HG02798 (cell line): ENCODE data around the gene SSX4.
"Not testable (repeated sequence)": the region's sequence is repeated elsewhere in the genome, so short reads cannot be mapped to it uniquely, and the experiment has no call there.

Experiments used
- ATAC-seq: cut with Tn5 transposase; IDR thresholded peaks from one replicate; pipeline ENCODE4 v1.9.1; 2021; ENCODE audit warnings: mild to moderate bottlenecking; ENCODE audit not compliant: unreplicated experiment, poor library complexity

SSX4 gene, protein sequence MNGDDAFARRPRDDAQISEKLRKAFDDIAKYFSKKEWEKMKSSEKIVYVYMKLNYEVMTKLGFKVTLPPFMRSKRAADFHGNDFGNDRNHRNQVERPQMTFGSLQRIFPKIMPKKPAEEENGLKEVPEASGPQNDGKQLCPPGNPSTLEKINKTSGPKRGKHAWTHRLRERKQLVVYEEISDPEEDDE

DNA sequence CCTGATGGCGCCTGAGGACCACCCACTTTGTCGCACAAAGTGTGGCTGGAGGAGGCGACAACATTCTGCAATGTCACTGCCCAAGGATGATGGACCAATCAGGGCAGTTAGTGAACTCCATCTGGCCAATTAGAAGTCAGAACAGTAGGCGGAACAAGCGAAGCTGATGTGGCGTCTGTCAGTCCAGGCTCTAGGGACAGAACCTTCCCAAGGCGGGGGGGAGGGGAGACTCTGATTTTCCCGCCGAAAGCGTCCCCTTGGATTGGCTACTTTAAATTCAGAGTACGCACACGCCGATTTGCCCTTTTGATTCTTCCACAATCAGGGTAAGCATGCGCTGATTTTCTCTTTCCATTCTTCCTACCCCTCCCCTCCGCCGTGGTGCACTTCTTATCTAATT, at the start of gene SSX4:
Gene SSX4 (plus strand): TSS at position 301 of the 400 bp plus-strand sequence. CDS start 515 bp downstream, outside the sequence.
- ATAC-seq = not testable (repeated sequence)

DNA sequence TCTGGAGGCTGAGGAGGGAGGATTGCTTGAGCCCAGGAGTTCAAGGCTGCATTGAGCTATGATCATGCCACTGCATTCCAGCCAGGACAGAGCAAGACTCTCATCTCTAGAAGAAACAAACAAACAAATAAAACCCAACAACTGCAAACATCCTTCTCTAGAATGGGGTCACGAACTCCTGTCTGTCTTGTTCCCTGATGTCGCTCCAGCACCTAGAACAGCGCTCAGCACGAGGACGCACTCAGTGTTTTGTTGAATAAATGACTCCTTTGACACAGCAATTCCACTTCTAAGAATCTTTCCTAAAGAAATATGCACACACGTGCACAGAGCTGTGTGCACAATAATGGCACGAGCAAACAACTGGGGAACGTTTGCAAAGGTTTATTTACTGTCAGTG, 37.3 kb upstream of the SSX4 start:
- not testable (repeated sequence) for ATAC-seq

DNA sequence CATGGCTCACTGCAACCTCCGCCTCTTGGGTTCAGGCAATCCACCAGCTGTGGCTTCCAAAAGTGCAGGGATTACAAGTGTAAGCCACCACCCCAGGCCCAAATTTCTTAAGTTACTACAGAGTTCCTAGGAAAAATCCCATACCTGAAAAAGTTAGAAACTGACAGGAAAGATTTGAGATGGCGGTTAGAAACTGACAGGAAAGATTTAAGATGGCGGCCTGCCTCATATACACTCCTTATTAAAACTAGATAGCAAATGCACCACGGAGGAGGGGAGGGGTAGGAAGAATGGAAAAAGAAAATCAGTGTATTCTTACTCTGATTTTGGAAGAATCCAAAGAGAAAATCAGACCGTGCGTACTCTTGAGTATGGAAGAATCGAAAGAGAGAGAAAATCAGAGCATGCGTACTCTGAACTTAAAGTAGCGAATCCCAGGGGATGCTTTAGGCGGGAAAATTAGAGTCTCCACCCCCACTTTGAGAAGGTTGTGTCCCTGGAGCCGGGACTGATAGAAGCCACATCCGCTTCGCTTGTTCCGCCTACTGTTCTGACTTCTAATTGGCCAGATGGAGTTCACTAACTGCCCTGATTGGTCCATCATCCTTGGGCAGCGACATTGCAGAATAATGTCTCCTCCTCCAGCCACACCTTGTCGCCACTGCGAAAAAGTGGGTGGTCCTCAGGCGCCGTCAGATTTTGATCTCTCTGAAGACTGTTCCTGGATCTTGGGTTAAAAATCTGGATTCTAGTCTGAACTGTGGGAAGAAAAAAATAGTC, 26.8 kb upstream of the SSX4 start, which contains the start of gene SSX3:
Gene SSX3 (minus strand): TSS at position 389 of the 780 bp plus-strand sequence. CDS start 1,454 bp downstream, outside the sequence.
- ATAC-seq = not testable (repeated sequence)

DNA sequence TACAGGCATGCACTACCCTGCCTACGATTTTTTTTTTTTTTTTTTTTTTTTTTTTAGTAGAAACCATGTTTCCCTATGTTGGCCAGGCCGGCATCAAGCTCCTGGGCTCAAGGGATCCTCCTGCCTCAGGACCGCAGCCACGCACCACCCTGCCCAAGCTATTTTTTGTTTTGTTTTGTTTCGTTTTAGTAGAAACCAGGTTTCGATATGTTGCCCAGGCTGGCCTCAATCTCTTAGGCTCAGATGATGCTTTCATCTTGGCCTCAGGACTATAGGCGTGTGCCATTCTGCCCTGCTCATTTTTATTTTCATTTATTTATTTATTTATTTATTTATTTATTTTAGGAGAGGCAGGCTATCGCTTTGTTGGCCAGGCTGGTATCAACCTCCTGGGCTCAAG, 25.7 kb upstream of the SSX4 start:
- ATAC-seq = no peak

DNA sequence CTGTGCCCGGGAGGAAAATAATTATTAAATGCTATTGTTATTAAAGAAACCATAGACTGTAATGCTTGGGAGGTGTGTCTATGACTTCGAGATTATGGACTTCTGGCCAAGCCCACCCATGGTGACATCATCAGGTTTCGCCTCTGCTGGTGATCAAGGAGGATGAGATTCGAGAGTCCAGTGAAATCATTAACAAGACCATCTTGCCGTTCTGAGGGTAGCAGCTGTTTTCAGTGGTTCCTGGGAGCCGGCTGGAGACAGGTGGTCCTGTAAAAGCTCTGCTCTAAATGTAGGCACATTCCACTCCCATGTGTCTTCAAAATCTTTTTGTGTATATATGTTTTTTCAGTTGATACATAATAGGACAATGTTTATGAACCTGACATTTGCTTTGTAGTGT, 24.1 kb upstream of the SSX4 start:
- ATAC-seq = not testable (repeated sequence)

DNA sequence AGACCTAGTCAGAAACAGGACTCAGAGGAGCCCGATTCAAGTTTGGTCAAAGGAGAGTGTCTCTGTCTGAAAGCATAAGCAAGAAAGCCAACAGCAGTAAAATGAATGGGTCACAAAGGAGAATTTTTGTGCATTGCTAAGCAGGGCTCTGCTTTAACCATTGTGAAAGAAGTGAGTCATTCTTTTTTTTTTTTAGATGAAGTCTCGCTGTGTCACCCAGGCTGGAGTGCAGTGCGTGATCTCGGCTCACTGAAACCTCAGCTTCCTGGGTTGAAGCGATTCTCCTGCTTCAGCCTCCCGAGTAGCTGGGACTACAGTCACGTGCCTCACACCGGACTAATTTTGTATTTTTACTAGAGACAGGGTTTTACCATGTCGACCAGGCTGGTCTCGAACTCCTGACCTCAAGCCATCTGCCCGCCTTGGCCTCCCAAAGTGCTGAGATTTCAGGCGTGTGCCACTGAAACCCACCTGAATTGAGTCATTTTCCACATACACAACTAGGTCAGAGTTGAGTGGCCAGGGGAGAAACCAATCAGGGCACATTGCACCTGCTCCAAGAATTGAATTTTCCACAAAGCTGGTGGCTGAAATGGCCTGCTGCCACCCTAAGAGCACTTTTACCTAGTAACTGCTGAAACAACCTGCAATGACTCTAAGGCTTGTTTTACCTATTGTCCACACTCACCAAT, 15.5 kb upstream of the SSX4 start:
- ATAC-seq = not testable (repeated sequence)

DNA sequence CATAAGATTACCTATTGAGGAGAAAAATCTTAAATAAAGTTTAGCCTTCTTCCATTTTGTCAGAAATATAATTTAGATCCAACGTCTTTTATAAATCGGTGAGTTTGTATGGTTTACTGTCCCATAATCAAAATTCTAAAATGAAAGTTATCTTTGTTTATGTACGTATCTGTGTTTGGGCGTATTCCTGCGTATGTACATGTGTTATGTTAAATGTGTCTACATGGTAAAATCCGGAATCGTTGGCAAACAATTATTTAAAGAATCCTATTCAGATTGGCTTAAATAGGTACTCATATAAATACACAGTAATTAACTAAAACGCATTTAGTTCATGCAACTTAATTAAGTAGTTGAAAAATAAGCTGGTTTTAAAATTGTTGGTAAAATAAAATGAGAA, 12.9 kb upstream of the SSX4 start:
- not testable (repeated sequence) for ATAC-seq

DNA sequence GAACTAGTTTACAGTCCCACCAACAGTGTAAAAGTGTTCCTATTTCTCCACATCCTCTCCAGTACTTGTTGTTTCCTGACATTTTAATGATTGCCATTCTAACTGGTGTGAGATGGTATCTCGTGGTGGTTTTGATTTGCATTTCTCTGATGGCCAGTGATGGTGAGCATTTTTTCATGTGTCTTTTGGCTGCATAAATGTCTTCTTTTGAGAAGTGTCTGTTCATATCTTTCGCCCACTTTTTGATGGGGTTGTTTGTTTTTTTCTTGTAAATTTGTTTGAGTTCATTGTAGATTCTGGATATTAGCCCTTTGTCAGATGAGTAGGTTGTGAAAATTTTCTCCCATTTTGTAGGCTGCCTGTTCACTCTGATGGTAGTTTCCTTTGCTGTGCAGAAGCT, 13.6 kb downstream of the SSX4 start:
- ATAC-seq = not testable (repeated sequence)

DNA sequence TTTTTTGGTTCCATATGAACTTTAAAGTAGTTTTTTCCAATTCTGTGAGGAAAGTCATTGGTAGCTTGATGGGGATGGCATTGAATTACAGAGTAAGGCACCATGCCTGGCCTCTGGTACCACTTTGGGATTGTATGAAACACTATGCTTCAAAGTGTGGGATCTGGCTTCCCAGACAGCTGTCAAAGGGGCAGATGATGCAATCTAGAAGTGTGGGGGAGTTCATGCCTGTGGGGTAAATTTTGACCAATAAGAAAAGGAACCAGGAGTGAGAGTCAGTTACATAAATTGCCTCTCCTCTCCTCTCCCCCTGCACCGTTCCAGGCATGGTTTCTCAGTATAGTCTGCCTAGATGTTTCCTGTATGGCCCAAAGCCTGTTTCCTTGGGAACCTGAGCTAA, 14.5 kb downstream of the SSX4 start:
- ATAC-seq = not testable (repeated sequence)

DNA sequence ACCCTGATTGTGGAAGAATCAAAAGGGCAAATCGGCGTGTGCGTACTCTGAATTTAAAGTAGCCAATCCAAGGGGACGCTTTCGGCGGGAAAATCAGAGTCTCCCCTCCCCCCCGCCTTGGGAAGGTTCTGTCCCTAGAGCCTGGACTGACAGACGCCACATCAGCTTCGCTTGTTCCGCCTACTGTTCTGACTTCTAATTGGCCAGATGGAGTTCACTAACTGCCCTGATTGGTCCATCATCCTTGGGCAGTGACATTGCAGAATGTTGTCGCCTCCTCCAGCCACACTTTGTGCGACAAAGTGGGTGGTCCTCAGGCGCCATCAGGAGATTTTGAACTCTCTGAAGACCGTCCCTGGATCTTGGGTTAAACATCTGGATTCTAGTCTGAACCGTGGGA, 28.5 kb downstream of the SSX4 start, which contains the start of gene SSX4B:
Gene SSX4B (minus strand): TSS at position 101 of the 400 bp plus-strand sequence. CDS start 588 bp downstream, outside the sequence.
- not testable (repeated sequence) for ATAC-seq

DNA sequence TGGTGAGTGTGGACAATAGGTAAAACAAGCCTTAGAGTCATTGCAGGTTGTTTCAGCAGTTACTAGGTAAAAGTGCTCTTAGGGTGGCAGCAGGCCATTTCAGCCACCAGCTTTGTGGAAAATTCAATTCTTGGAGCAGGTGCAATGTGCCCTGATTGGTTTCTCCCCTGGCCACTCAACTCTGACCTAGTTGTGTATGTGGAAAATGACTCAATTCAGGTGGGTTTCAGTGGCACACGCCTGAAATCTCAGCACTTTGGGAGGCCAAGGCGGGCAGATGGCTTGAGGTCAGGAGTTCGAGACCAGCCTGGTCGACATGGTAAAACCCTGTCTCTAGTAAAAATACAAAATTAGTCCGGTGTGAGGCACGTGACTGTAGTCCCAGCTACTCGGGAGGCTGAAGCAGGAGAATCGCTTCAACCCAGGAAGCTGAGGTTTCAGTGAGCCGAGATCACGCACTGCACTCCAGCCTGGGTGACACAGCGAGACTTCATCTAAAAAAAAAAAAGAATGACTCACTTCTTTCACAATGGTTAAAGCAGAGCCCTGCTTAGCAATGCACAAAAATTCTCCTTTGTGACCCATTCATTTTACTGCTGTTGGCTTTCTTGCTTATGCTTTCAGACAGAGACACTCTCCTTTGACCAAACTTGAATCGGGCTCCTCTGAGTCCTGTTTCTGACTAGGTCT, 43.8 kb downstream of the SSX4 start:
- not testable (repeated sequence) for ATAC-seq

DNA sequence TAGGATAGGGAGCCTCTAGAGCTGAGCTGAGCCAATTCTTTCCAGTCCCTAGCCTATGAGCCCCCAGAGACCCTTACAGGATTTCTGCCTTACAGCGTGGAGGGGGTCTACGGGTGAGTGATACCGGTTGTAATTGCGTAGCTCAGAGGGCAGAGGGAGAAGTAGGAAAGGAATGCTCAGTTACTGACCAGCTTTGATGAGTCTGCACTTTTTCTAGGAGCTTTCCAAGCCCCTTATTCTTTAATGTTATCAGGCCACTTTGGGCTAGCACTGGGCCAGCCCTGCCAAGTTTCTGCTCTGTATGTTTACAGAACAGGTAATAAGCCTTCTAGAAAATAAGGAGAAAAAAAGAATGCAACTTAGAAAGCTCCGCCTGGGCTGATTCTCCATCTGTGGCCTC, 46.3 kb downstream of the SSX4 start:
- ATAC-seq = not testable (repeated sequence)

DNA sequence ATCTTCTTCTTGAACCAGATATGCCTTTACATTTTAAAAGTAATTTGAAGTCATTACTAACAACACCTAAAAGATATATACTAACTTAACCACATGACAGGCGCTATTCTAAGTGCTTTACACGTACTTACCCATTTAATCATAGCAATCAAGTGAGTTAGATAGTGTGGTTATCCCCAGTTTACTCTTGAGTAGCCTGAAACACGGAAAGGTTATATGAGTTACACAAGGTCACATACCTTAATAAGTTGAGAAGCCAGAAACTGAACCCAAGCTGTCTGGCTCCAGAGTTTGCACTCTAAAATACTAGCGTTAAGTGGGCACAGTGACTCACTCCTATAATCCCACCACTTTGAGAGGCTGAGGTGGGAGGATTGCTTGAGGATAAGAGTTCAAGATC, 46.8 kb downstream of the SSX4 start:
- not testable (repeated sequence) for ATAC-seq

DNA sequence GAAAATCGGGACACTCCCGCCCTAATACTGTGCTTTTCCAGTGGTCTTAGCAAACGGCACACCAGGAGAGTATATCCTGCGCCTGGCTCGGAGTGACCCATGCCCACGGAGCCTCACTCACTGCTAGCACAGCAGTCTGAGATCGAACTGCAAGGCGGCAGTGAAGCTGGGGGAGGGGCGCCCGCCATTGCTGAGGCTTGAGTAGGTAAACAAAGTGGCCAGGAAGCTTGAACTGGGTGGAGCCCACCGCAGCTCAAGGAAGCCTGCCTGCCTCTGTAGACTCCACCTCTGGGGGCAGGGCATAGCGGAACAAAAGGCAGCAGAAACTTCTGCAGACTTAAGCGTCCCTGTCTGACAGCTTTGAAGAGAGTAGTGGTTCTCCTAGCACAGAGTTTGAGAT, 50.4 kb downstream of the SSX4 start:
- ATAC-seq = not testable (repeated sequence)
